Umbilical cord (tissue), 2 donors: Measurements from ENCODE around the gene CRYBG3. TPM values are rescaled to one million over a fixed set of nuclear protein-coding genes. Genes with fewer than 3 reads are reported as not detected.
A peak's percentile ranks its signal among the peaks of the same experiment; 100 is the strongest.

Experiments used
- DNase-seq: peaks from one replicate; pipeline ENCODE4 v3.0.0-alpha.2; 2015; ENCODE audit warnings: low spot score
- total RNA-seq: library from RNA; depleted of rRNA; stranded (reverse); fragments of >200 nt; gene quantifications from one replicate; pipeline ENCODE4 v1.2.3, GENCODE V29; 2014; ENCODE audit warnings: low replicate concordance; ENCODE audit not compliant: insufficient read depth

Gene CRYBG3
- total RNA-seq, 1 donor from 2014 or later, result 20.0 TPM

- no peak for DNase-seq
Observed at GRCh38 chr3:97942801-97943546, 121.2 kb downstream of the CRYBG3 start.

- no peak for DNase-seq
Observed at GRCh38 chr3:97948351-97949109, 126.7 kb downstream of the CRYBG3 start.

GRCh38 chr3:97949110-97949485 lies 127.3 kb downstream of the CRYBG3 start:
- DNase-seq, result no peak

- no peak for DNase-seq
Observed at GRCh38 chr3:97949743-97950142, 127.9 kb downstream of the CRYBG3 start.

GRCh38 chr3:97950360-97950759 lies 128.5 kb downstream of the CRYBG3 start:
- DNase-seq, result no peak

GRCh38 chr3:97952280-97952679 lies 130.5 kb downstream of the CRYBG3 start:
- DNase-seq, result no peak

- no peak for DNase-seq
Observed at GRCh38 chr3:97952872-97953271, 131.1 kb downstream of the CRYBG3 start.

GRCh38 chr3:97954228-97954827 lies 132.5 kb downstream of the CRYBG3 start:
- DNase-seq, result no peak

GRCh38 chr3:97956051-97956450 lies 134.2 kb downstream of the CRYBG3 start:
- DNase-seq, result no peak

GRCh38 chr3:97957617-97958311 lies 136.0 kb downstream of the CRYBG3 start:
- DNase-seq, result no peak

- no peak for DNase-seq
Observed at GRCh38 chr3:97958396-97958795, 136.6 kb downstream of the CRYBG3 start.

GRCh38 chr3:97958796-97959195 lies 137.0 kb downstream of the CRYBG3 start:
- DNase-seq, result no peak

GRCh38 chr3:97959872-97960271 lies 138.1 kb downstream of the CRYBG3 start:
- DNase-seq, result no peak

GRCh38 chr3:97960551-97960950 lies 138.7 kb downstream of the CRYBG3 start:
- peak; percentile 91 for DNase-seq

- DNase-seq, result peak; percentile 54
Observed at GRCh38 chr3:97960993-97961766, 139.4 kb downstream of the CRYBG3 start.

GRCh38 chr3:97967966-97968365 lies 146.2 kb downstream of the CRYBG3 start:
- no peak for DNase-seq

GRCh38 chr3:97968376-97968775 lies 146.6 kb downstream of the CRYBG3 start:
- DNase-seq, result no peak

GRCh38 chr3:97969541-97969940 lies 147.7 kb downstream of the CRYBG3 start:
- DNase-seq, result no peak

GRCh38 chr3:97970156-97970555 lies 148.3 kb downstream of the CRYBG3 start:
- DNase-seq, result no peak

GRCh38 chr3:97970956-97971620 lies 149.3 kb downstream of the CRYBG3 start:
- DNase-seq, result peak; percentile 29
